Trophoblast cell (in vitro differentiated cells and primary cell): ENCODE data around the gene VCL.
A peak's percentile ranks its signal among the peaks of the same experiment; 100 is the strongest.

Source experiments
- DNase-seq, 2 donors: peaks; one replicate each; pipeline ENCODE4 v3.0.0-alpha.2; 2016
- H2AFZ ChIP-seq: 2 replicates; pipeline ENCODE4 v1.6.1; 2013; ENCODE audit warnings: low read length, moderate library complexity, mild to moderate bottlenecking; ENCODE audit not compliant: insufficient read depth, poor library complexity
- H2AK5ac ChIP-seq: 2 replicates; pipeline ENCODE4 v1.6.1; 2013; ENCODE audit warnings: mild to moderate bottlenecking, low read length
- H2BK120ac ChIP-seq: 2 replicates; pipeline ENCODE4 v1.6.1; 2013; ENCODE audit warnings: low read length, mild to moderate bottlenecking, moderate library complexity; ENCODE audit not compliant: insufficient read depth, poor library complexity
- H2BK12ac ChIP-seq: 2 replicates; pipeline ENCODE4 v1.6.1; 2013; ENCODE audit warnings: mild to moderate bottlenecking, low read length, moderate library complexity
- H2BK5ac ChIP-seq: 2 replicates; pipeline ENCODE4 v1.6.1; 2013; ENCODE audit warnings: low read length, low read depth, moderate library complexity, mild to moderate bottlenecking; ENCODE audit not compliant: poor library complexity
- H3K14ac ChIP-seq: 2 replicates; pipeline ENCODE4 v1.6.1; 2013; ENCODE audit warnings: mild to moderate bottlenecking, low read length
- H3K18ac ChIP-seq: 2 replicates; pipeline ENCODE4 v1.6.1; 2013; ENCODE audit warnings: mild to moderate bottlenecking, low read length
- H3K23ac ChIP-seq: 2 replicates; pipeline ENCODE4 v1.6.1; 2013; ENCODE audit warnings: low read length
- H3K27ac ChIP-seq: 2 replicates; pipeline ENCODE4 v1.5.1; 2013; ENCODE audit warnings: low read depth, mild to moderate bottlenecking, inconsistent platforms, low read length, moderate library complexity
- H3K27me3 ChIP-seq: 2 replicates; pipeline ENCODE4 v1.6.1; 2013; ENCODE audit warnings: inconsistent platforms, mild to moderate bottlenecking, low read length, moderate library complexity; ENCODE audit not compliant: insufficient read depth
- H3K36me3 ChIP-seq, 2 experiments: 1 replicate in 1 of 2; 2 replicates in 1 of 2; pipeline ENCODE4 v1.6.1; 2013; ENCODE audit warnings: low read length in 2 of 2, mild to moderate bottlenecking in 2 of 2, moderate library complexity in 1 of 2; ENCODE audit not compliant: insufficient read depth in 2 of 2, control insufficient read depth in 1 of 2
- H3K4ac ChIP-seq: 2 replicates; pipeline ENCODE4 v1.6.1; 2013; ENCODE audit warnings: low read depth, mild to moderate bottlenecking, low read length, moderate library complexity
- H3K4me1 ChIP-seq, 2 experiments: 1 replicate in 1 of 2; 2 replicates in 1 of 2; pipeline ENCODE4 v1.6.1; 2013; ENCODE audit warnings: low read length in 2 of 2, mild to moderate bottlenecking in 2 of 2, moderate library complexity in 1 of 2; ENCODE audit not compliant: insufficient read depth in 2 of 2, control insufficient read depth in 1 of 2
- H3K4me2 ChIP-seq: 2 replicates; pipeline ENCODE4 v1.6.1; 2013; ENCODE audit warnings: inconsistent platforms, mild to moderate bottlenecking, low read length, moderate library complexity
- H3K4me3 ChIP-seq: 2 replicates; pipeline ENCODE4 v1.5.1; 2013; ENCODE audit warnings: mild to moderate bottlenecking, low read depth, low read length, inconsistent platforms
- H3K79me1 ChIP-seq: one replicate; pipeline ENCODE4 v1.6.1; 2013; ENCODE audit warnings: low read length
- H3K79me2 ChIP-seq: 2 replicates; pipeline ENCODE4 v1.6.1; 2013; ENCODE audit warnings: low read length, mild to moderate bottlenecking; ENCODE audit not compliant: control insufficient read depth, insufficient read depth, poor library complexity
- H3K9ac ChIP-seq: 2 replicates; pipeline ENCODE4 v1.6.1; 2013; ENCODE audit warnings: mild to moderate bottlenecking, low read length
- H3K9me3 ChIP-seq: 2 replicates; pipeline ENCODE4 v1.6.1; 2013; ENCODE audit warnings: low read depth, mild to moderate bottlenecking, control low read depth, inconsistent platforms, low read length; ENCODE audit not compliant: insufficient read depth
- H4K12ac ChIP-seq: 2 replicates; pipeline ENCODE4 v1.6.1; 2013; ENCODE audit warnings: low read depth, mild to moderate bottlenecking, low read length, moderate library complexity
- H4K8ac ChIP-seq: 2 replicates; pipeline ENCODE4 v1.6.1; 2013; ENCODE audit warnings: low read depth, mild to moderate bottlenecking, low read length, moderate library complexity
- H4K91ac ChIP-seq: one replicate; pipeline ENCODE4 v1.6.1; 2013; ENCODE audit warnings: low read depth, mild to moderate bottlenecking, low read length, moderate library complexity
- WGBS: extraction: QIAGEN DNeasy Blood & Tissue Kit; methylation state at CpG from one replicate; pipeline ENCODE4 v1.1.7; 2013; ENCODE audit warnings: missing lambda C conversion rate; ENCODE audit not compliant: insufficient read length, insufficient coverage; ENCODE audit errors: extremely low coverage; 5-methylcytosine and 5-hydroxymethylcytosine counted together

The VCL gene

GRCh38 chr10:73981812-73982211, 16.1 kb upstream of the VCL start:
- H4K91ac ChIP-seq: no peak overlapping the region
- no peak overlapping the region for H3K9ac ChIP-seq
- no peak overlapping the region for H4K12ac ChIP-seq
- H3K79me1 ChIP-seq: no peaks in the 10 kb centered on the region
- no peak overlapping the region for H2BK12ac ChIP-seq
- no peaks in the 10 kb centered on the region for H3K36me3 ChIP-seq
- no peak overlapping the region for H2AFZ ChIP-seq
- WGBS: no CpG with 5 or more reads among the region's 3 CpGs
- no peak overlapping the region for H3K14ac ChIP-seq
- H3K18ac ChIP-seq: no peak overlapping the region
- no peaks in the 10 kb centered on the region for H3K79me2 ChIP-seq
- H2BK5ac ChIP-seq: no peak overlapping the region
- H4K8ac ChIP-seq: no peak overlapping the region
- no peaks in the 10 kb centered on the region for H3K4me1 ChIP-seq
- H3K4me2 ChIP-seq: no peak overlapping the region
- H2BK120ac ChIP-seq: no peak overlapping the region
- H3K27ac ChIP-seq: no peak overlapping the region
- no peak for DNase-seq
- no peak overlapping the region for H3K4ac ChIP-seq
- H3K27me3 ChIP-seq: no peaks in the 10 kb centered on the region
- no peak overlapping the region for H3K4me3 ChIP-seq
- H3K23ac ChIP-seq: no peak overlapping the region
- H3K9me3 ChIP-seq: no peaks in the 10 kb centered on the region
- H2AK5ac ChIP-seq: no peak overlapping the region

GRCh38 chr10:73983096-73984047, 14.5 kb upstream of the VCL start:
- Histone ChIP-seq H3K9me3 (no peaks in the 10 kb centered on the region), H3K14ac (no peak overlapping the region), H2BK120ac (no peak overlapping the region), H4K91ac (no peak overlapping the region), H2BK12ac (no peak overlapping the region), H3K23ac (no peak overlapping the region), H2AK5ac (no peak overlapping the region), H3K18ac (no peak overlapping the region), H2BK5ac (no peak overlapping the region), H3K4me1 (no peaks in the 10 kb centered on the region), H3K79me2 (no peaks in the 10 kb centered on the region), H3K36me3 (no peaks in the 10 kb centered on the region), H3K9ac (no peak overlapping the region), H3K27me3 (no peaks in the 10 kb centered on the region), H4K8ac (no peak overlapping the region), H3K4ac (no peak overlapping the region), H3K4me2 (no peak overlapping the region), H3K4me3 (no peak overlapping the region), H3K79me1 (no peaks in the 10 kb centered on the region), H2AFZ (no peak overlapping the region), H3K27ac (no peak overlapping the region), H4K12ac (no peak overlapping the region)
- DNase-seq: no peak
- WGBS: no CpG with 5 or more reads among the region's 8 CpGs

- Histone ChIP-seq H3K9me3 (no peaks in the 10 kb centered on the region), H4K12ac (no peak overlapping the region)
Measured at GRCh38 chr10:73989594-73990150, 8.2 kb upstream of the VCL start.

GRCh38 chr10:73991203-73991883, 6.6 kb upstream of the VCL start:
- no peak overlapping the region for H2BK12ac ChIP-seq
- no peak overlapping the region for H2AFZ ChIP-seq
- no peak overlapping the region for H3K4me2 ChIP-seq
- WGBS: no CpG with 5 or more reads among the region's 3 CpGs
- no peak overlapping the region for H4K8ac ChIP-seq
- no peak overlapping the region for H3K27ac ChIP-seq
- no peak overlapping the region for H2AK5ac ChIP-seq
- H3K36me3 ChIP-seq: no peaks in the 10 kb centered on the region
- no peaks in the 10 kb centered on the region for H3K9me3 ChIP-seq
- H4K91ac ChIP-seq: no peak overlapping the region
- no peak for DNase-seq
- no peaks in the 10 kb centered on the region for H3K79me2 ChIP-seq
- no peaks in the 10 kb centered on the region for H3K4me1 ChIP-seq
- no peak overlapping the region for H3K4me3 ChIP-seq
- H3K27me3 ChIP-seq: no peaks in the 10 kb centered on the region
- H3K4ac ChIP-seq: no peak overlapping the region
- no peak overlapping the region for H3K9ac ChIP-seq
- no peak overlapping the region for H2BK5ac ChIP-seq
- H3K14ac ChIP-seq: no peak overlapping the region
- no peak overlapping the region for H2BK120ac ChIP-seq
- H4K12ac ChIP-seq: no peak overlapping the region
- H3K79me1 ChIP-seq: no peaks in the 10 kb centered on the region
- no peak overlapping the region for H3K18ac ChIP-seq
- no peak overlapping the region for H3K23ac ChIP-seq

More at GRCh38 chr10:73989594-73990150, 8.2 kb upstream of the VCL start:
- Histone ChIP-seq H3K4ac (no peak overlapping the region), H3K36me3 (no peaks in the 10 kb centered on the region), H3K4me2 (no peak overlapping the region), H4K8ac (no peak overlapping the region), H3K27ac (no peak overlapping the region), H4K91ac (no peak overlapping the region), H3K27me3 (no peaks in the 10 kb centered on the region), H3K9ac (no peak overlapping the region), H3K79me1 (no peaks in the 10 kb centered on the region), H3K18ac (no peak overlapping the region), H3K4me1 (no peaks in the 10 kb centered on the region), H3K4me3 (no peak overlapping the region), H3K79me2 (no peaks in the 10 kb centered on the region), H3K14ac (no peak overlapping the region), H2AFZ (no peak overlapping the region), H2BK12ac (no peak overlapping the region), H2BK120ac (no peak overlapping the region), H3K23ac (no peak overlapping the region), H2BK5ac (no peak overlapping the region), H2AK5ac (no peak overlapping the region)
- DNase-seq: peak; percentile 87 to 98
- WGBS: no CpG with 5 or more reads among the region's 2 CpGs
